ENCODE data around the gene NR2F2. TPM values are rescaled to one million over a fixed set of nuclear protein-coding genes. Genes with fewer than 3 reads are reported as not detected.

The NR2F2 gene
- total RNA-seq, 4 donors from 2014 or later, result 4.3 to 14.6 (median 9.3) TPM

DNA sequence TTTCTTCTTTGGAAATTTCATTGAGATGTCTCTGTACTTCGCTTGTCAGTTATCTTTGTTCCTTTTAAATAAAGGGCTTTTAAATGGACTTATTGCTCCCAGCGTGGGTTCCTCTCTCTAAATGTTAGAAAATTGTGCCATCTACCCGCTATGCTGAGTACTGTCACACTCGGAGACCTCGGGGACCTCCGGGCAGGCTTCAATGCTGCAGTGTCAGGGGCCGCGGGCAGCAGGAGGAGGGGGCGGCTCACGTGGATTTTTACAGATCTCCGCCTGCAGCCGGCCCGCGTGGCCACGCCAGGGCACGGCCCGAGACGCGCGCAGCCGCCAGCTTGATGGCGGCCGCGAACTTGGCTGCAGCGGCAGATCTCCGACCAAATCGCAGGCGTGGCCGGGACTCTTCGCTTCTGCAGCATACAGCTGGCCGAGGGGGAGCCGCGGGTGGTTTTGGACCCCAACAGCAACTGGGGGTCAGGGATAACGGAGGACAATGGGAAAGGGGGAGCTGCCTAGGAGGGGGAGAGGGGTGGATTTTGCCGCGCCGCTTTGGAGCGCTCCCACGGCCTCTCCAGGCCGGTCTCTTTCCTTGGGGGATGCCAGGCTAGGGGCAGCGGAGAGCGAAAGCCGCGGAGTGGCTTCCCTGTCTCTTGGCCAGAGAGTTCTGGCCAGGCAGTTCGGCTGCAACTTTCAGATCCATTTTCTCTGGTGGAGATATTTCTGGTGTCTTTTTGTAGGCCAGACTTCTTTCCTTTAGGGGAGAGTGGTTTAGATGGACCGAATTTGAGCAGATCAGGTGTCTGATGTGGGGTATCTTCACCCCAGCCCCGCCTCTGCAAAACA is 15.3 kb downstream of the NR2F2 start:
- in situ Hi-C loops (cut with MboI; ENCODE audit: low sequenced_read_pairs in 4 of 4), result loop anchor here in 2 of 4 donors (10.0 to 25.0 kb wide), 3 partner anchors 1081 to 1617 kb away; partner anchors contain the start of gene ARRDC4 (in 1 of the 2)
- peaks cover 0 to 19% of the 10 kb centered on the region in 2 donors for H3K4me1 ChIP-seq
- no peaks in the 10 kb centered on the region for H3K27me3 ChIP-seq

DNA sequence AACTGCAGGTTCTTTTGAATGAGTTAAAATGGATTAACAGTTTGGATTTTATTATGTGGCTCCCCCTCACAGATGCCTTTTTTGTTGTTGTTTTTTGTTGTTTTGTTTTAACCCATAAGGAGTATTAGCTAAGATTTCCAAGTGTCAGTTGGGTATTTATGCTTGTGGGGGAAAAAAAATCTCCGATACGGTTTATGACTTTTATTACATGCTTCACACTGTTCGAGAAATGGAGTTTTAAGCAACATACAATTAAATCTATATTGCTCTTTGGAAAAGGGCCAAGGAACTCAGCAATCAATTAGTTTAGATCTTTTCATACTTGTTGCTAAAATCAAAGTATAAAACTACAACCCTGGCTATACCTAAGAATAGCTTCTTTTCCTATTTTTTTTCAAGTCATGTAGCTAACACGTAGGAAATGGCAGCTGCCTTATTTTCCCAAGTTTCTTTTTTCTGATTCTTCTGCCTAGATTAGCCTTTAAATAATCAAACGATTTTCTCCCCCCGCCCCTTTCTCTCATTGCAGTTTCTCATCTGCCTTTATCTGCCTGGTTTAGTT is 16.0 kb downstream of the NR2F2 start:
- H3K36me3 ChIP-seq, result no peaks in the 10 kb centered on the region
- intact Hi-C loops (cut with DNase I; ENCODE audit: low total_unique reads) (loop anchor here (5.0 to 10.0 kb wide), 3 partner anchors 594 to 1089 kb away; no protein-coding TSS in a partner anchor), in situ Hi-C loops (cut with MboI; ENCODE audit: low sequenced_read_pairs in 4 of 4) (loop anchor here in 2 of 4 donors (10.0 to 25.0 kb wide), 3 partner anchors 1082 to 1616 kb away; partner anchors contain the start of gene ARRDC4 (in 1 of the 2))
- no peaks in the 10 kb centered on the region for H3K9me3 ChIP-seq
- ATAC-seq, result no peak
- H3K4me3 ChIP-seq, result peak overlapping the region; percentile 62 to 76 (median 67)
- no peaks in the 10 kb centered on the region for H3K27me3 ChIP-seq
- peaks cover 0 to 19% of the 10 kb centered on the region in 2 donors for H3K4me1 ChIP-seq
- TF ChIP-seq, protein P1, sequence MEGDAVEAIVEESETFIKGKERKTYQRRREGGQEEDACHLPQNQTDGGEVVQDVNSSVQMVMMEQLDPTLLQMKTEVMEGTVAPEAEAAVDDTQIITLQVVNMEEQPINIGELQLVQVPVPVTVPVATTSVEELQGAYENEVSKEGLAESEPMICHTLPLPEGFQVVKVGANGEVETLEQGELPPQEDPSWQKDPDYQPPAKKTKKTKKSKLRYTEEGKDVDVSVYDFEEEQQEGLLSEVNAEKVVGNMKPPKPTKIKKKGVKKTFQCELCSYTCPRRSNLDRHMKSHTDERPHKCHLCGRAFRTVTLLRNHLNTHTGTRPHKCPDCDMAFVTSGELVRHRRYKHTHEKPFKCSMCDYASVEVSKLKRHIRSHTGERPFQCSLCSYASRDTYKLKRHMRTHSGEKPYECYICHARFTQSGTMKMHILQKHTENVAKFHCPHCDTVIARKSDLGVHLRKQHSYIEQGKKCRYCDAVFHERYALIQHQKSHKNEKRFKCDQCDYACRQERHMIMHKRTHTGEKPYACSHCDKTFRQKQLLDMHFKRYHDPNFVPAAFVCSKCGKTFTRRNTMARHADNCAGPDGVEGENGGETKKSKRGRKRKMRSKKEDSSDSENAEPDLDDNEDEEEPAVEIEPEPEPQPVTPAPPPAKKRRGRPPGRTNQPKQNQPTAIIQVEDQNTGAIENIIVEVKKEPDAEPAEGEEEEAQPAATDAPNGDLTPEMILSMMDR (IDR thresholded peaks at IDR 0.05 in 4 of 5, conservative IDR thresholded peaks at IDR 0.05 in 1 of 5), result no peak
- no peak for TF ChIP-seq POLR2A (IDR thresholded peaks at IDR 0.05)
- no peak for DNase-seq
- peak overlapping the region; percentile 93 to 98 (median 95) for H3K27ac ChIP-seq

More for the DNA sequence above, 15.3 kb downstream of the NR2F2 start:
- no peaks in the 10 kb centered on the region for H3K9me3 ChIP-seq
- H3K4me3 ChIP-seq, result peak overlapping the region; percentile 62 to 76 (median 67)
- DNase-seq (peak; percentile 67 to 78), ATAC-seq (peak; percentile 86 to 87)
- no peaks in the 10 kb centered on the region for H3K36me3 ChIP-seq
- intact Hi-C loops (cut with DNase I; ENCODE audit: low total_unique reads), result loop anchor here (1.0 to 10.0 kb wide), 4 partner anchors 18 to 1088 kb away; no protein-coding TSS in a partner anchor
- H3K27ac ChIP-seq, result peak overlapping the region; percentile 93 to 98 (median 95)
- TF ChIP-seq POLR2A (IDR thresholded peaks at IDR 0.05), result peak; percentile 19 to 40
- TF ChIP-seq, protein P1 (IDR thresholded peaks at IDR 0.05 in 4 of 5, conservative IDR thresholded peaks at IDR 0.05 in 1 of 5), result peak; percentile 51 to 80 (median 74)

DNA sequence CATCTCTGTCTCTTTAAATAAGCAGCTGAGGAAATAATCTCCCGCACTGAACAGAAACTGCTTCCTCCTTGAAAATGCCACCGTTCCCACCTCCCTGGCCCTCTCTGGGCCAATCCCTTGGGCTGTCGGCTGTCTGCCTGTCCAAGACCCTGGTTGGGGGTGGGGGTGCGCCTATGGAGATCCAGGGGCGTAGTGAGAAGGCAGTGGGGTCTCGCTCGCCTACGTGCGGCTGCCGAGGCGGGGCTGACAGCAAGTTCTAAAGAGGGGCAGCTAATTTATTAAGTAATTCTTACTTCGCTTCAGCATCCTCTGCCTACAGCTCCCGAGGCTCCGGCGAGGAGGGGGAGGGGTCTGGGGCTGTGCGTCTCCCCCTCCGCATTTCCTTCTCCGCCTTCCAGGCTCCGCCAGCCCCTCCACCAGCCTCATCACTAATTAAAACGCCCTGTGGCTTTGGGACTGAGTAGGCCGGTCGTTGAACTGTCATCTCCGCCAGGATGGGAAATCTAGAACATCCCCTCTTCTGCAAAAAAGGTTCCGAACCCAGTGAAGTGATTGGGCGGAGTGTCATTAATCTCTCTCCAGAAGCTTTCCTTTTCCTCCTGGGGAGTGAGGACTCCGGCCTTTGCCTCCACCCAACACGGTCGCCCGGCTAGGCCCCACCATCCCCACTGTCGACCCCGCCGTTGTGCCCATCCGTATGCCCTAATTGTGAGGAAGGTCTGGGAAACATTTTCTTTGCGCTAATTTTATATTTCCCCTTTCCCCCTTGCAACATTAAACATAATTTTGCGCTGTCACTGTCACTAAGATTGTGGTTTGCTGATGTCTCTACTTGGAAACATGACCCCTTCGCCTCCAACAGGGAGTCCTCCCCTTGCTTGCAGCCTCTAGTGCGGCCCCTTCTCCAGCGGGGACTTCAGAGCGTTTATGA is 16.9 kb downstream of the NR2F2 start:
- ATAC-seq, result no peak
- in situ Hi-C loops (cut with MboI; ENCODE audit: low sequenced_read_pairs in 4 of 4), result loop anchor here in 2 of 4 donors (10.0 to 25.0 kb wide), 3 partner anchors 1083 to 1615 kb away; partner anchors contain the start of gene ARRDC4 (in 1 of the 2)
- intact Hi-C loops (cut with DNase I; ENCODE audit: low total_unique reads), result loop anchor here (5.0 to 10.0 kb wide), 3 partner anchors 595 to 1090 kb away; no protein-coding TSS in a partner anchor
- no peak for DNase-seq
- no peaks in the 10 kb centered on the region for H3K27me3 ChIP-seq
- H3K36me3 ChIP-seq, result no peaks in the 10 kb centered on the region
- peak overlapping the region; percentile 22 to 71 (median 62) for H3K4me3 ChIP-seq
- H3K9me3 ChIP-seq, result no peaks in the 10 kb centered on the region
- peak overlapping the region; percentile 93 to 98 (median 95) for H3K27ac ChIP-seq
- TF ChIP-seq POLR2A (IDR thresholded peaks at IDR 0.05), result no peak
- TF ChIP-seq, protein P1 (IDR thresholded peaks at IDR 0.05 in 4 of 5, conservative IDR thresholded peaks at IDR 0.05 in 1 of 5), result no peak
- peaks cover 0 to 14% of the 10 kb centered on the region in 2 donors for H3K4me1 ChIP-seq
